SJCRH30 (cell line): ENCODE data around the gene ADCYAP1. TPM values are rescaled to one million over a fixed set of nuclear protein-coding genes. Genes with fewer than 3 reads are reported as not detected.

Source experiments
- DNase-seq, 2 experiments: peaks; one replicate each; pipeline ENCODE4 v3.0.0-alpha.2; 2015 to 2020
- H3K27ac ChIP-seq: fragments of 250-450 bp; sonication (Bioruptor Pico); 2 replicates; pipeline ENCODE4 v1.5.1; 2020; ENCODE audit warnings: mild to moderate bottlenecking, moderate library complexity
- H3K27me3 ChIP-seq: fragments of 250-450 bp; sonication (Bioruptor Pico); 2 replicates; pipeline ENCODE4 v1.5.1; 2020; ENCODE audit warnings: mild to moderate bottlenecking, moderate library complexity
- H3K36me3 ChIP-seq: fragments of 250-450 bp; sonication (Bioruptor Pico); 2 replicates; pipeline ENCODE4 v1.5.1; 2020; ENCODE audit warnings: mild to moderate bottlenecking, moderate library complexity
- H3K4me1 ChIP-seq: fragments of 250-450 bp; sonication (Bioruptor Pico); 2 replicates; pipeline ENCODE4 v1.5.1; 2020; ENCODE audit warnings: mild to moderate bottlenecking, moderate library complexity
- H3K4me3 ChIP-seq: fragments of 250-450 bp; sonication (Bioruptor Pico); 2 replicates; pipeline ENCODE4 v1.5.1; 2020; ENCODE audit warnings: mild to moderate bottlenecking, moderate library complexity
- H3K9me3 ChIP-seq: fragments of 250-450 bp; sonication (Bioruptor Pico); replicated peaks from 2 replicates; pipeline ENCODE4 v1.5.1; 2020; ENCODE audit warnings: mild to moderate bottlenecking, moderate library complexity
- total RNA-seq: library from RNA; depleted of rRNA; stranded (reverse); fragments of >200 nt; shearing (Covaris generic); gene quantifications from 2 replicates; pipeline ENCODE4 v1.2.3, GENCODE V29; 2014

The ADCYAP1 gene
- total RNA-seq, 1 experiment from 2014 or later = 0.16 TPM

DNA sequence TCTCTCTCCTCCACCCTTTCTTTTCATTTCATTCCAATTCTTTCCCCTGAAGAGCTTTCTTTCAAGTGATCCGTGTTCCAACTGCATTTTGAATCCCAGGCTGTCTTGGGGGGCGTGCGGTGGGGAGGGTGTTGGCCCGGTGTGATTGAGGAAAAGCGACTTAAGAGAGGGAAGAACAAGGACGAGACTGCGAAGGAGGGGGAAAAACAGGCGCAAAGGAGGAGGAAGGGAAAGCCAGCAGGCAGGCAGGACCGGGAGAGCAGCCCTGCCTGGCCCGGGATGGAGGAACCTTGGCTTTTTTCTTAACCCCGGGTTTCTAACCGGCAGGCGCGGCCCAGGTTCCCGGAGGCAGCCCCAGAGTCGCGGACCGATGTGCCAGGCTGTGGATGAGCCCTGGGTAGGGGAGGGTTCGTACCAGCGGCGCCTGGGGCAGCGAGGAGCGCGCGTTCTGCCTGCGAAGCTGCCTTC, 1.3 kb downstream of the ADCYAP1 start:
- Histone ChIP-seq H3K27me3 (no peaks in the 10 kb centered on the region), H3K9me3 (no peaks in the 10 kb centered on the region), H3K27ac (no peak overlapping the region), H3K4me1 (no peaks in the 10 kb centered on the region), H3K36me3 (no peaks in the 10 kb centered on the region), H3K4me3 (no peak overlapping the region)
- DNase-seq = no peak

DNA sequence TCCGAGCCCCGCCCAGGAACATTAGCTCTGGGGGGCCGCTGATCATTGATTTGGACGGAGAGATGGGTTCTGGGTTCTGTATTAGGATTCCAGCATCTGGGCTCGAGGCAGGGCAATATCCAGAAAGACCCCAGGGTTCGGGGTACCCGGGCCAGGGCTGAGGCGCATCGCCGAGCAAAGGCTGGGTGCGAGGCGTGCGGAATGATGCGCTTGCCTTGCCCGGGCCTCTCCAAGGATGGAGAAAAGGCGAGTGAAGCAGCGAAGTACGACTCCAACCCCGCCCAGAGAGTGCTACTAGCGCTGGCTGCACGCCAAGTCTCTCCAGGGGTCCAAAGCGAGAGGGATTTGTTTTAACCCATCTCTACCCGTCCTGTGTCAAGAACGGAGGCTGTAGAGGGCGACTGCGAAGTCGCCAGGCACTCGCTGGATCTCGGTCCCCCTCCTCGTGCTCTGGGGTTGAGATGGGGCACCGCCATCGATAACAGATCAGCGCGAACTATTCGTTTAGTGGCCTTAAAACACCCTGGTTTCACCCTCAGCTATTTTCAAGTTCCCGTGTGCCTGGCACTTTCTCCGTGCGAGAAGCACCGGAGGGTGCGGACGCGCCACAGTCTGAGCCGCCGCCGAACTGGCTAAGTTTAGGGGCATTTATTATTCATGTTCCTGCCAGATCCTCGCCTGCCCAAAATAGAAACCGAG, 1.9 kb downstream of the ADCYAP1 start:
- Histone ChIP-seq H3K4me3 (no peak overlapping the region), H3K27me3 (no peaks in the 10 kb centered on the region), H3K27ac (no peak overlapping the region), H3K36me3 (no peaks in the 10 kb centered on the region), H3K4me1 (no peaks in the 10 kb centered on the region), H3K9me3 (no peaks in the 10 kb centered on the region)
- no peak for DNase-seq

DNA sequence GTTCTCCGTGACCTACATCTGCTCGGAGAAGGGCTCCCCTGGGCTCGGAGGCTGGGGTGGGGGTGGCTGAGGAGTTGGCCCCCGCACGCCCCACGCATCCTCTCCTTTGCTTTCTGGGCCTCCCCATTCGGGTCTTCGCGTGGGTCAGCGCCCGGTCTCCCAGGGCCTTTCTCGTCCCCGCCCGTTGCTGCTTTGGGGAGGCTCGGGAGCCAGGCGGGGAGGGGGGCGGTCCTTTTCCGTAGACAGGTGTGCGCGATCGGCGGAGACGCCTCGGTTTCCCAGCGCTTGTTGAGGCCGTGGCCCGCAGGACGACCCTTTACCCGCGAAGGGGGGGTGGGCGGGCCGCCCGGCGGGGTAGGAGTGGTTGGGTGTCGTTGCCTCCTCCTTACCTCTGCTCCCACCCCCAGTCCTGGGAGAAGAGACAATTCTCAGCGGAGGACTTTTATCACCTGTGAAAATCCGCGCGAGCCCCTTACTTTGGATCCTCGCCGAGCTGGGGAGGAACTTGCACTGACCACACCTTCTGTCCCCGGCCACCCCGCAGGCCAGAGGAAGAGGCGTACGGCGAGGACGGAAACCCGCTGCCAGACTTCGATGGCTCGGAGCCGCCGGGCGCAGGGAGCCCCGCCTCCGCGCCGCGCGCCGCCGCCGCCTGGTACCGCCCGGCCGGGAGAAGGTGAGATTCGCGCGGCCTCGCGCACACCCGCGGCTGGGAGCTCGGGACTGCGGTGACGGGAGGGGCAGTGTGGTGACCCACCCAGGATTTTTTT, 2.6 kb downstream of the ADCYAP1 start:
- DNase-seq = no peak
- H3K9me3 ChIP-seq = no peaks in the 10 kb centered on the region
- H3K27me3 ChIP-seq = no peaks in the 10 kb centered on the region
- H3K4me1 ChIP-seq = no peaks in the 10 kb centered on the region
- no peaks in the 10 kb centered on the region for H3K36me3 ChIP-seq
- no peak overlapping the region for H3K27ac ChIP-seq
- no peak overlapping the region for H3K4me3 ChIP-seq

DNA sequence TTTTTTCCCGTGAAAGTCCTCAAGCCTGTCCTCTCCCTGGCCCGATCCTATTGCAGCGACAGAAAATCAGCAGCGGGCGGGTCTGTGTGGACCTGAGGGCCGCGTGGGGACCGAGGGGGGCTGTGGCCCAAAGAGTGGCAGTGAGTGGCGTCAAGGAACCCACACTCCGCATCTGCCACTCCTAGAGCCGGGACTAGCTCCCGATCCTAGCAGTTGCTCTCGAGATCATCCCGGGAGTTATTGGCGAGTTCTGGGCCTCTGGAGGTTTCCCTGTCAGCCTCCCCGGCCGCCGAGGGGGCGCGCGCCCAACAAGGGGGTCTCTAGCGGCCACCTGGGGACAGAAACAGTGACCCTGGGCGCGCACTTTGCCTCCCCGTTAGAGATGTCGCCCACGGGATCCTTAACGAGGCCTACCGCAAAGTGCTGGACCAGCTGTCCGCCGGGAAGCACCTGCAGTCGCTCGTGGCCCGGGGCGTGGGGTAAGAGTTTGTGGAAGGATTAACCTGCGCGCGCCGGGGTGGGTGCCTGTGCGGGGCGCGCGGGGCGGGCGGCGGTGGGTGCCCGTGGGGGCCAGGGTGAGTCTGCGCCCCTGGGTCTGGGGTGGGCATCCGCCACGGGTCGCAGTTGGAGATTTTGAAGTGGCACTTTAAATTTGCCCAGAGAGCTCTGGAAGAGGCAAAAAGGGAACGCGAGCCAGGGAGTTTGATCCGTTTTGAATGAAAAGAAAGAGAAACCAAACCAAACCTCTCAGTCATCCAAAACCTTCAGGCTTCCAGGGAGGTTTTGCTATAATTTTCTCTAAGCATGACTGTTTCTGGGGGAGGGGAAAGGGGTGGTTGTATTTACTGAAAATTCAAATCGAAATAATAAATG, 3.5 kb downstream of the ADCYAP1 start:
- H3K36me3 ChIP-seq = no peaks in the 10 kb centered on the region
- H3K27me3 ChIP-seq = no peaks in the 10 kb centered on the region
- no peak overlapping the region for H3K27ac ChIP-seq
- no peak for DNase-seq
- H3K4me1 ChIP-seq = no peaks in the 10 kb centered on the region
- H3K9me3 ChIP-seq = no peaks in the 10 kb centered on the region
- no peak overlapping the region for H3K4me3 ChIP-seq

DNA sequence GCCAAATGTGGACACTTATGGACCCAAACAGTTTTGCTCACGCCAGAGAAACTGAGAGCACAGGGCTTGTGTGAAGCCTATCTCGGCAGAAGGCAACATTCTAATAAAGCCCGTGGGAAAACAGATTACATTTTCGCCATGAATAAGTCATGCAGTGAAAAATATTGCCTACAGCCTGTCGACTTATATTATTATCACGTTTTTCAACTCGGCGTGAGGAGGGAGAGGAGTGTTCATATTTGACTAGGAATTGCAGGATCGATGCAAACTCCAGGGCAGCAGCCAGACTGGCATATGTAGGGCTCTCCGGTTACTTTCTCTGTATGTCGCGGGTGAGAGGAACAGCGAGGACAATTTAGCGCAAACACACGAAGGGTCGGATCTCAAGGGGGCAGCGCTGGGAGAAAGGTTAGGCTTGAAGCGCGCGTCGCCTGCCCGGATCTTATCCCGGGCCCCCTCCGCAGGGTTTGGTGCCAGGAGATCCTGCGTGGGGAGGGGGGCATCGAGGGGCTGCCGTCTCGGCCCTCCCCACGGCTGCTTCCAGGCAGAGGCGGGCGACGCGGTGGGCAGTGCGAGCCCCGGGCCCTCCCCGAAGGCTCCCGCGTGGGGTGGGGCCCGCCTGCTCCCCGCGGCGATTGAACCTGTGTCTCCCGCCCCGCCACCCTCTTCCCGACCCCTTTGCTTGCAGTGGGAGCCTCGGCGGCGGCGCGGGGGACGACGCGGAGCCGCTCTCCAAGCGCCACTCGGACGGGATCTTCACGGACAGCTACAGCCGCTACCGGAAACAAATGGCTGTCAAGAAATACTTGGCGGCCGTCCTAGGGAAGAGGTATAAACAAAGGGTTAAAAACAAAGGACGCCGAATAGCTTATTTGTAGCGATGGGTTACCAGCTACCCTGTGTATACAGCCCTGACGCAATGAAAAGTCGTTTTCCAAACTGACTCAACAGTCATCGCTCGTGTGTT, 4.4 kb downstream of the ADCYAP1 start:
- no peak for DNase-seq
- no peaks in the 10 kb centered on the region for H3K4me1 ChIP-seq
- H3K9me3 ChIP-seq = no peaks in the 10 kb centered on the region
- H3K27ac ChIP-seq = no peak overlapping the region
- no peak overlapping the region for H3K4me3 ChIP-seq
- no peaks in the 10 kb centered on the region for H3K27me3 ChIP-seq
- no peaks in the 10 kb centered on the region for H3K36me3 ChIP-seq

DNA sequence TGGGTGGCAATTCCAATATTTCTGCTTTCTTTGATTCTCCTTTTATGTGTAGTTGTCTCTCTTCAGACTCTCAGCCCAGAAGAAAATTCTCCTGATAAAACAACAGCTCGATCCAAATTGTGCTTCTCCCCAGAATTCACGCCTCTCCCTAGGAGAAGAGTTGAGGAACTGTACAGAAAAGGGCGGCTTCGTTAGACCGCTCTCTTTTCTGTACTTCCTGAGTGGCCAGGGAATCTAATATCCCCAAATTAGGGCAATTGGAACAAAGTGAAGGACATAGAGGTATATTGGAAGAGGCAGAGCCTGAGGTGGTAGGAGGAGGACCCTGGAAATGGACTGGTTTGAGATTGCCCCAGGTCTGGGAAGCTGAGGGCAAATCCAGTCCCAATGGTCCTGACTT, 5.6 kb downstream of the ADCYAP1 start:
- Histone ChIP-seq H3K36me3 (no peaks in the 10 kb centered on the region), H3K9me3 (no peaks in the 10 kb centered on the region), H3K4me3 (no peak overlapping the region), H3K27ac (no peak overlapping the region), H3K4me1 (no peaks in the 10 kb centered on the region), H3K27me3 (no peaks in the 10 kb centered on the region)
- DNase-seq = no peak

DNA sequence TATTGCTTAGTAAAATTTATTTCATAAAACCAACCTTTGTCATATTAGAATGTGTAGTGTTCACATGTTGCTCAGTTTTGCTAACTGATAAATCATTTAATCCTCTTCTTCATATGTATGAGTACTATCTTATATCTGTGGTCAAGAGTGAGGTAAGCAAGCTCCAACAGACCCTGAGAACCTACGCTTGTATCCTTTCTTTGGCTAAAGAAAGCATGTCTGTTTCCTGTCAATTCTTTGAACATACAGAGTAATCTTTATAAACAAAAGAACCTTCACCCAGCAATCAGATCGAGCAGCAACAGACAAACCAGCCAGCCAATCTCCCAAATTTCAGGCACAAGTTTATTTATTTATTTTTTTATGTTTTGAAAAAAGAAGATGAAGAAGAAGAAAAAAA, 6.4 kb downstream of the ADCYAP1 start:
- Histone ChIP-seq H3K27me3 (no peaks in the 10 kb centered on the region), H3K36me3 (no peaks in the 10 kb centered on the region)
- no peak for DNase-seq

DNA sequence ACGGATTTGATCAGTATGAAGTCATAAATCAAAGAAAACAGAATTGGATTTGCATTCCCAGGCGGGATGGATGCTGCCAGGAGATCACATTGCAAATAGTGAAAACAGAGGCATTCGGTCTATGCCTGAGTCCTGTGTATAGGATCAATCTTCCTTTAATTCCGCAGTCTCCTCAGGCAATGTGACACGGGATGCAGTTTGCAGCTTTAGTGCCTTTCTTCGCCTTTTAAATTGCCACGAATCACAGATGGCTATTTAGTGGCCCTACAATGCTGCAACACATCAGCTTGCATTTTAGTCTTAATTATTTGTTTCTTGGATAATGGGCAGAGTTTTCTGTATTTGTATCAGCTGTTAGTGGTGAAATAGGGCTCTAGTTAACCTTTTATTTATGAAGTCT, 6.8 kb downstream of the ADCYAP1 start:
- Histone ChIP-seq H3K27me3 (no peaks in the 10 kb centered on the region), H3K36me3 (no peaks in the 10 kb centered on the region), H3K4me1 (no peaks in the 10 kb centered on the region), H3K9me3 (no peaks in the 10 kb centered on the region), H3K4me3 (no peak overlapping the region), H3K27ac (no peak overlapping the region)
- DNase-seq = no peak

More for the DNA sequence above, 6.4 kb downstream of the ADCYAP1 start:
- Histone ChIP-seq H3K27ac (no peak overlapping the region), H3K9me3 (no peaks in the 10 kb centered on the region), H3K4me3 (no peak overlapping the region), H3K4me1 (no peaks in the 10 kb centered on the region)

DNA sequence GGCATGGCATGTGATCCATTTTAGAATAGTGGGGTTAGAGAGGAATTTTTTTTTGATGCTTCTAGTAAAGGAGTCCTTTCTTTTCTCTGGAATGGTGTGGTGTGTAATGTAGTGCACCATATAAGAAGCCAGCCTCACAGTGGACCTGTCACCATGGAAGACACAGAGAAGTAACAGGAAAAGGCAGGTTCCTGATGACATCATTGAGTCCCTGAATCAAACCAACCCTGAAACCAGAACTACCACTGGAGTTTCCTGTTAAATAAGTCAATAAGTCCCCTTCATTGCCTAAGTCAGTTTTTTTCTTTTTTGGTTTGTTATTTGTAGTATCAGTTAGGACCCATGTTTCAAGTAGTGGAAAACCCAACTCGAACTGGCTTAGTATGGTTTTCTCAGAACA, 11.9 kb downstream of the ADCYAP1 start:
- H3K27ac ChIP-seq = no peak overlapping the region
- no peak for DNase-seq
- H3K9me3 ChIP-seq = no peaks in the 10 kb centered on the region
- no peak overlapping the region for H3K4me3 ChIP-seq
- H3K4me1 ChIP-seq = no peaks in the 10 kb centered on the region
- no peaks in the 10 kb centered on the region for H3K27me3 ChIP-seq
- H3K36me3 ChIP-seq = no peaks in the 10 kb centered on the region

DNA sequence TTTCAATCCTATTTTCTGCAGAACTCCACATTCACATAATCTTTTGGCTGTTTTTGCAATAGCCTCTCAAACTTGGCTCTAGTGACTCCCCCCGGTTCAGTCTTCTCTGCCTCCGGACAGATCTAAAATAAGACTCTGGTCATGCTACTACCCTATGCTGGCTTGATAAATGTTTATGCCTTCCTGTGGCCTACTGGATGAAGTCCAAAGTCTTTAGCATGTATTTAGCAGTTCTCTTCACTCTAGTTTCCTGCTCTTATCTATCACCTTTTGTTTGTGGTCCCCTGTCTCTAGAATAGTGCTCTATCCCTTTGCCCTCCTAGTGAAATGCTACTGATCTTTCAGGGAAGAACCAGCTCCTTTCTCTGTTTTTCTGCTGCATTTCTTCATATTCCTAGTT, 14.4 kb downstream of the ADCYAP1 start:
- Histone ChIP-seq H3K27ac (no peak overlapping the region), H3K4me1 (no peaks in the 10 kb centered on the region), H3K36me3 (no peaks in the 10 kb centered on the region), H3K27me3 (no peaks in the 10 kb centered on the region), H3K4me3 (no peak overlapping the region), H3K9me3 (no peaks in the 10 kb centered on the region)
- no peak for DNase-seq

DNA sequence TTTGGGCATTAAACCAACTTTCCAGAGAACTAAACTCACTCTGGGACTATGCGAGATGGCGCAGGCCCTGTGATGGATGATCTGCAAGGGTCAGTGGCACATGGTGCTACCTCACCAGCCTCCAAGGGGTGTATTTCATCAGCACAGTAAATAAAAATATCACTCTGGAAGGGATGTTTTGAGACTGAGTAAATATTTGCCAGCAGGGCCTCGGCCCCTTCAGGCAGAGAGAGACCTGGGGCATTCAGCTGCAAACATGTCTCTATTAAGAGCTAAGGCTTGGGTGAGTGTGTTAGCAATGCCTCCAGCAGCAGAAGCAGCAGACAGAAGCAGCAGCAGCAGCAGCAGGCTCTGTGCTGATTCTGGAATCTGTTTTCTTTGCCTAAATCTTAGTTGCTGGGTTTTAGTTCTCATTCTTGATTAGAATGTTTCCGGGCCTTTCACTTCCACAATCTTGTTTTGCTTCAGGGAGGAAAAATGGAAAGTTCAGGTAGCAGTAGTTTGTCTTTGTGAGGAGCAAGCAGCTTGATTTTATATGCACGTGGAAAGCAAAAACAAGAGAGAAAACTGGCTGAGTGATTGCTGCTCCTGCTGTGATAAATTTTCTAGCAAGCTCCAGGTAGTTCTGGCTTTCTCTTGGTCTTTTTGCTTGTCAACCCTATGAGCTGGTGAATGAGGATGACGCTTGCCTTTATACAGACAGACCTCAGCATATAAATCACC, 18.6 kb downstream of the ADCYAP1 start:
- Histone ChIP-seq H3K27ac (no peak overlapping the region), H3K27me3 (no peaks in the 10 kb centered on the region), H3K9me3 (no peaks in the 10 kb centered on the region), H3K4me3 (no peak overlapping the region), H3K4me1 (no peaks in the 10 kb centered on the region), H3K36me3 (no peaks in the 10 kb centered on the region)
- DNase-seq = no peak

DNA sequence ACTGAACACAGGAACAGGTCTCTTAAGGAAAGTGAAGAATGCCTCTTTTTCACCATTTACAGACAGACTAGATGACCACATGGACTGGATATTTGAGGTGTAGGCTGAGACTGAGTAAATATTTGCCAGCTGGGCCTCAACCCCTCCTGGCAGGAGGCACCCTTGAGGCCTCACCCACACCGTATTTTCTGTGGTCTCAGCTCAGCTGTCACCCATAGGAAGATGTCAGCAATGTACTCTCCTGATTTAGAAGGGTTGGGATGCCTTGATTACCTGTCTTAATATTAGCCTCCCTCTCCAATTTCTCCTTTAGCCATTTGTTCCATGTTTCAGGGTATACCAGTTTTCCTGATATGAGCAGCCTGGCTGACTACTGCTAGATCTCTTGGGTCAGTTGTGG, 20.3 kb downstream of the ADCYAP1 start:
- Histone ChIP-seq H3K9me3 (no peaks in the 10 kb centered on the region), H3K4me1 (no peaks in the 10 kb centered on the region), H3K27me3 (no peaks in the 10 kb centered on the region; the same call in 1 of the 2 replicates), H3K4me3 (no peak overlapping the region), H3K27ac (no peak overlapping the region), H3K36me3 (no peaks in the 10 kb centered on the region)
- no peak for DNase-seq

DNA sequence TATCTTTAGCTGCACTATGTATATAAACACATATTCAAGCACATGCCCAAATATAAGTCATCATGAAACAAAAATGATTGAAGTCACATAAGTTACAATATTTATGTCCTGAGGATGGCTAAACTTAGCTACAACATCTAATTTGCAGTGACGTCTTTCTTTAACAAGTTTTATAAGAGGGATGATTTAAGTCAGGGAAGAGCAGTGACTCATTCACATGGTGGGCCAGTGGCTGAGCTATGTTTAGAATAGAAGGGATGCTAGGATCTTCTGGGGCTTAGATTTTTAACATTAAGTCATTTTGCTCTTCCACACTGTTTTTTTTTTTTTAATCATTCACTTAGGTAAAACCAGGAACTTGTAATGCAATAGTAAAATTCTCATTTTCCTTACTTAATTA, 22.3 kb downstream of the ADCYAP1 start:
- DNase-seq = no peak
- no peaks in the 10 kb centered on the region for H3K9me3 ChIP-seq
- H3K27me3 ChIP-seq = no peaks in the 10 kb centered on the region; the same call in 1 of the 2 replicates
- H3K36me3 ChIP-seq = no peaks in the 10 kb centered on the region
- no peaks in the 10 kb centered on the region for H3K4me1 ChIP-seq
- no peak overlapping the region for H3K4me3 ChIP-seq
- H3K27ac ChIP-seq = no peak overlapping the region
